ENCODE measurements around the gene SPATC1L. TPM values are rescaled to one million over a fixed set of nuclear protein-coding genes. Genes with fewer than 3 reads are reported as not detected.
"Not testable (repeated sequence)": the region's sequence is repeated elsewhere in the genome, so short reads cannot be mapped to it uniquely, and the experiment has no call there.

Gene SPATC1L
- total and polyA plus RNA-seq, 7 experiments from 2014 or later, result 3.7 to 17.9 (median 11.4) TPM

DNA sequence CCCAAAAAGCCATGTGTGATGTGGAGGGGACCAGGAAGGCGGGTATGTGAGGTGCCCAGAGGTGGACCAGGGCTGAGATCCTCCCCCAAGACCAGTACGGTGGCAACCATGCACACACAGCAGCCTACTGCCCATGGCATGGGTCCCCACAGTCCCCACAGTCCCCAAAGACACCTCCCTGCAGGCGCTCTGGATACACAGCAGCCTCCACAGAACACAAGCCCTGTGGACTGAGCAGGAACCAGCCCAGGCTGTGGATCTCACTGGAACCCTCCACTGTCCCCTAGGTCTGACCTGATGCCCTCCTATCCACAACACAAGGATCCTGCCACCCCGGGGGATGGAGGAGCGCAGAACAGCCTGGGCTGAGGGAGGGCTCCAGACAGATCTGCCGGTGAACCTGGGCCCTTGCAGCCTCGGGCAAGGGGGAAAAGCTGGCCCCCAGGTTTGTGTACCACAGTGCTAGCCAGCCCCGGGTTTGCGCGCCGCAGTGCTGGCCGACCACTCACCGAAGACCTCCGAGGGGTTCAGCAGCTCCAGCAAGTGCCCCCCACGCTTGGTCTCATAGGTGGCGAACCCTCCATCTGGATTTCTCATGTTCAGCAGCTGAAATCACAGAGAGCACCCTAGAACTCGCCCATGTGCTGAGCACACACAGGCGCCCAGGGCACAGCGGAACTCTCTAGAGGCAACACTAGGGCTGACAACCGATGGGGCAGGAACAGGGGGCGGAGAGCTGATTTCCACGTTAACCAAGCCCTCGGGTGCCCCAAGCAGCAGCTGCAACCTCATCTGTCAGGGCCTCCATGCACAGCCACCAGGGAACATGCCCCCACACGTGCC, 22.1 kb upstream of the SPATC1L start:
- Mint-ChIP-seq H3K36me3 (peaks cover 1 to 30% (median 7%) of the 10 kb centered on the region in 5 donors), H3K4me1 (no peaks in the 10 kb centered on the region), H3K27ac (no peak overlapping the region), H3K9me3 (no peaks in the 10 kb centered on the region), H3K4me3 (no peak overlapping the region), H3K27me3 (no peaks in the 10 kb centered on the region)
- POLR2A ChIA-PET, result no interaction called here
- Histone ChIP-seq H3K4me3 (ENCODE audit: low read length) (no peak overlapping the region), H3K4me1 (ENCODE audit: control insufficient read depth in 2 of 2, insufficient read depth in 2 of 2, low read length in 2 of 2) (no peaks in the 10 kb centered on the region), H3K9me3 (ENCODE audit: control insufficient read depth in 2 of 3, low read length in 3 of 3) (no peaks in the 10 kb centered on the region), H3K36me3 (ENCODE audit: control insufficient read depth in 2 of 3, insufficient read depth in 3 of 3, low read length in 3 of 3) (peaks cover 0 to 74% (median 0%) of the 10 kb centered on the region in 3 experiments), H3K27me3 (ENCODE audit: control insufficient read depth in 2 of 2, insufficient read depth in 2 of 2, low read length in 2 of 2) (no peaks in the 10 kb centered on the region), H3K27ac (ENCODE audit: low read depth, low read length) (no peak overlapping the region)
- CTCF ChIA-PET, result no interaction called here
- no peak for ATAC-seq
- intact Hi-C loops (cut with micrococcal nuclease), result no loop called here
- DNase-seq, result no peak

GRCh38 chr21:46205766-46206162, 21.5 kb upstream of the SPATC1L start:
- no peak overlapping the region for H3K4me3 ChIP-seq (ENCODE audit: low read length)
- intact Hi-C loops (cut with micrococcal nuclease), result no loop called here
- H3K4me1 ChIP-seq (ENCODE audit: control insufficient read depth in 2 of 2, insufficient read depth in 2 of 2, low read length in 2 of 2), result no peaks in the 10 kb centered on the region
- no peaks in the 10 kb centered on the region for H3K4me1 Mint-ChIP-seq
- DNase-seq (no peak), ATAC-seq (no peak)
- H3K36me3 ChIP-seq (ENCODE audit: control insufficient read depth in 2 of 3, insufficient read depth in 3 of 3, low read length in 3 of 3), result peaks cover 0 to 75% (median 0%) of the 10 kb centered on the region in 3 experiments
- ChIA-PET POLR2A (no interaction called here), CTCF (no interaction called here)
- H3K9me3 Mint-ChIP-seq, result no peaks in the 10 kb centered on the region
- no peak overlapping the region for H3K27ac ChIP-seq (ENCODE audit: low read depth, low read length)
- no peak overlapping the region for H3K4me3 Mint-ChIP-seq
- no peaks in the 10 kb centered on the region for H3K27me3 Mint-ChIP-seq
- no peaks in the 10 kb centered on the region for H3K27me3 ChIP-seq (ENCODE audit: control insufficient read depth in 2 of 2, insufficient read depth in 2 of 2, low read length in 2 of 2)
- H3K36me3 Mint-ChIP-seq, result peaks cover 3 to 32% (median 8%) of the 10 kb centered on the region in 5 donors
- no peak overlapping the region for H3K27ac Mint-ChIP-seq
- H3K9me3 ChIP-seq (ENCODE audit: control insufficient read depth in 2 of 3, low read length in 3 of 3), result no peaks in the 10 kb centered on the region

- H3K27ac Mint-ChIP-seq, result no peak overlapping the region
These were observed 20.9 kb upstream of the SPATC1L start for GRCh38 chr21:46205166-46205565.

DNA sequence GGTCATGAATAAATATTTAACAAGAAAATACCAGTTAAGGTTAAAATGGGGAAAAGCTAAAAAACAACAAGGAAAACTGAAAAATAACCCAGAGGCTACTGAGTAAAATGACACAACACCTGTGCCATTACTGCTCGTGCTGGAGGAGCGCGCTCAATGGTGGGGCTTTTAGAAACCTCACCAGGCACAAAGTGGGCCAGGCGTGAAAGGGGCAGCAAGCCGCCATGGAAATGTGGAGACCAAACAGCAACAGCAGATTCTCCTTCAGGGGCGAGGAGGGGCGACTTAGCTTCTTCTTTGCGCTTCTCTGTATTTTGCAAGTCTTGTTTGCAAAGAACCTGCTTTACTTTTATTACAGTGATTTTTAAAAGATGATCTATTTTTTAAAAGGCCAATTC, 18.9 kb upstream of the SPATC1L start:
- DNase-seq (no peak), ATAC-seq (no peak)
- Histone ChIP-seq H3K9me3 (ENCODE audit: control insufficient read depth in 2 of 3, low read length in 3 of 3) (no peaks in the 10 kb centered on the region), H3K27ac (ENCODE audit: low read depth, low read length) (no peak overlapping the region), H3K4me1 (ENCODE audit: control insufficient read depth in 2 of 2, insufficient read depth in 2 of 2, low read length in 2 of 2) (no peaks in the 10 kb centered on the region), H3K36me3 (ENCODE audit: control insufficient read depth in 2 of 3, insufficient read depth in 3 of 3, low read length in 3 of 3) (peaks cover 0 to 60% (median 0%) of the 10 kb centered on the region in 3 experiments), H3K27me3 (ENCODE audit: control insufficient read depth in 2 of 2, insufficient read depth in 2 of 2, low read length in 2 of 2) (no peaks in the 10 kb centered on the region), H3K4me3 (ENCODE audit: low read length) (no peak overlapping the region)
- ChIA-PET POLR2A (interaction anchor here (1.0 kb wide), 1 partner anchor 27 kb away, joined by 3 read pairs; no protein-coding TSS in a partner anchor), CTCF (no interaction called here)
- Mint-ChIP-seq H3K9me3 (no peaks in the 10 kb centered on the region), H3K4me3 (no peak overlapping the region), H3K36me3 (peaks cover 13 to 51% (median 28%) of the 10 kb centered on the region in 5 donors), H3K27ac (peak overlapping the region in 4 of 9 donors; percentile 51 to 75 (median 54)), H3K4me1 (no peaks in the 10 kb centered on the region), H3K27me3 (no peaks in the 10 kb centered on the region)
- intact Hi-C loops (cut with micrococcal nuclease), result no loop called here

More at GRCh38 chr21:46205166-46205565, 20.9 kb upstream of the SPATC1L start:
- H3K27me3 ChIP-seq (ENCODE audit: control insufficient read depth in 2 of 2, insufficient read depth in 2 of 2, low read length in 2 of 2), result no peaks in the 10 kb centered on the region
- H3K4me3 Mint-ChIP-seq, result no peak overlapping the region
- no peaks in the 10 kb centered on the region for H3K4me1 Mint-ChIP-seq
- CTCF ChIA-PET, result no interaction called here
- H3K4me1 ChIP-seq (ENCODE audit: control insufficient read depth in 2 of 2, insufficient read depth in 2 of 2, low read length in 2 of 2), result no peaks in the 10 kb centered on the region
- intact Hi-C loops (cut with micrococcal nuclease), result no loop called here
- peaks cover 0 to 75% (median 0%) of the 10 kb centered on the region in 3 experiments for H3K36me3 ChIP-seq (ENCODE audit: control insufficient read depth in 2 of 3, insufficient read depth in 3 of 3, low read length in 3 of 3)
- no peaks in the 10 kb centered on the region for H3K9me3 ChIP-seq (ENCODE audit: control insufficient read depth in 2 of 3, low read length in 3 of 3)
- H3K4me3 ChIP-seq (ENCODE audit: low read length), result no peak overlapping the region
- POLR2A ChIA-PET, result no interaction called here
- no peaks in the 10 kb centered on the region for H3K27me3 Mint-ChIP-seq
- DNase-seq (no peak), ATAC-seq (no peak)
- peaks cover 7 to 38% (median 11%) of the 10 kb centered on the region in 5 donors for H3K36me3 Mint-ChIP-seq
- H3K27ac ChIP-seq (ENCODE audit: low read depth, low read length), result no peak overlapping the region
- no peaks in the 10 kb centered on the region for H3K9me3 Mint-ChIP-seq

DNA sequence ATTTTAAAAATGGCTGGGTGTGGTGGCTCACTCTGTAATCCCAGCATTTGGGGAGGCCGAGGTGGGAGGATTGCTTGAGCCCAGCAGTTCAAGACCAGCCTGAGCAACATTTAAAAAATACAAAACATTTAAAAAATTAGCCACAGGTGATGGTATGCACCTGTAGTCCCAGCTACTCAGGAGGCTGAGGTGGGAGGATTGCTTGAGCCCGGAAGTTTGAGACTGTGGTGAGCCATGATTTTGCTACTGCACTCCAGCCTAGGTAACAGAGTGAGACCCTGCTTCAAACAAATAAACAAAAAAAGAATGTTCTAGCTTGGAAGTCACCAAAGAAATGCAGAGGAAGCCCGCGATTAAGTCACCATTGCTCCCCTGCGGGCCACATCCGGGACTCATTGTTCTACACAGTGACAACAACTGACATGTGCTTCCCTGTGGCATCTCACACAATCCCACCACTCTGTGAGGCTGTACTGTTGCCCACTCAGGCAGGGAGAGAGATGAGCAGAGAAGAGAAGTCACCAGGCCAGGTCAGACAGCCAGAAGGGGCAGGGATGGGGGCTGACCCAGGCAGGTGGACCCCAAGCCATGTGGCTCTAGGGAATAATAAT, 18.4 kb upstream of the SPATC1L start:
- ATAC-seq (no peak), DNase-seq (no peak)
- no peaks in the 10 kb centered on the region for H3K9me3 ChIP-seq (ENCODE audit: control insufficient read depth in 2 of 3, low read length in 3 of 3)
- POLR2A ChIA-PET, result interaction anchor here (1.0 kb wide), 1 partner anchor 27 kb away, joined by 3 read pairs; no protein-coding TSS in a partner anchor
- H3K27me3 ChIP-seq (ENCODE audit: control insufficient read depth in 2 of 2, insufficient read depth in 2 of 2, low read length in 2 of 2), result no peaks in the 10 kb centered on the region
- H3K27ac ChIP-seq (ENCODE audit: low read depth, low read length), result no peak overlapping the region
- no peak overlapping the region for H3K4me3 ChIP-seq (ENCODE audit: low read length)
- Mint-ChIP-seq H3K4me3 (no peak overlapping the region), H3K36me3 (peaks cover 10 to 54% (median 29%) of the 10 kb centered on the region in 5 donors), H3K27me3 (no peaks in the 10 kb centered on the region), H3K4me1 (no peaks in the 10 kb centered on the region), H3K27ac (peak overlapping the region in 3 of 9 donors; percentile 51 to 75 (median 56)), H3K9me3 (no peaks in the 10 kb centered on the region)
- peaks cover 0 to 56% (median 0%) of the 10 kb centered on the region in 3 experiments for H3K36me3 ChIP-seq (ENCODE audit: control insufficient read depth in 2 of 3, insufficient read depth in 3 of 3, low read length in 3 of 3)
- CTCF ChIA-PET, result no interaction called here
- H3K4me1 ChIP-seq (ENCODE audit: control insufficient read depth in 2 of 2, insufficient read depth in 2 of 2, low read length in 2 of 2), result no peaks in the 10 kb centered on the region
- intact Hi-C loops (cut with micrococcal nuclease), result no loop called here

DNA sequence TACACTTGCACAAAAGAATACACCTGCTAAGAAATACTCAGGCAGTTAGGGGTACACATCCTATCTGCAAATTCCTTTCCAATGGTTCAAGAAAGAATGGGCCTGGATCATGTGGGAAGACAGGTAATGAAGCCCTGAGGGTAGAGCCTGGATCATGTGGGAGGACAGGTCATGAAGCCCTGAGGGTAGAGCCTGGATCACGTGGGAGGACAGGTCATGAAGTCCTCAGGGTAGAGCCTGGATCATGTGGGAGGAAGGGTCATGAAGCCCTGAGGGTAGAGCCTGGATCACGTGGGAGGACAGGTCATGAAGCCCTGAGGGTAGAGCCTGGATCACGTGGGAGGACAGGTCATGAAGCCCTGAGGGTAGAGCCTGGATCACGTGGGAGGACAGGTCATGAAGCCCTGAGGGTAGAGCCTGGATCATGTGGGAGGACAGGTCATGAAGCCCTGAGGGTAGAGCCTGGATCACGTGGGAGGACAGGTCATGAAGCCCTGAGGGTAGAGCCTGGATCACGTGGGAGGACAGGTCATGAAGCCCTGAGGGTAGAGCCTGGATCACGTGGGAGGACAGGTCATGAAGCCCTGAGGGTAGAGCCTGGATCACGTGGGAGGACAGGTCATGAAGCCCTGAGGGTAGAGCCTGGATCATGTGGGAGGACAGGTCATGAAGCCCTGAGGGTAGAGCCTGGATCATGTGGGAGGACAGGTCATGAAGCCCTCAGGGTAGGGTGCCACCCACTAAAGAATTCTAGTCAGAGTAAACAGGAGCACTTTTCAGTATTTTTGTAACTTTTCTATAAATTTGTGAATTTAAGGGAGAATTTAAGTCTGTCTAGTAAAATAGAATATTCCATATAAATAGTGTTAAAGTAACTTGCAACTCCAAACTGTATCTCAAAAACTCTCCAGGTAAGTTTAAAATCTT, 16.9 kb upstream of the SPATC1L start:
- H3K9me3 Mint-ChIP-seq; CTCF ChIA-PET; H3K27ac ChIP-seq (ENCODE audit: low read depth, low read length); H3K27me3 Mint-ChIP-seq; intact Hi-C loops (cut with micrococcal nuclease); H3K27me3 ChIP-seq (ENCODE audit: control insufficient read depth in 2 of 2, insufficient read depth in 2 of 2, low read length in 2 of 2); H3K4me3 Mint-ChIP-seq; POLR2A ChIA-PET; H3K27ac Mint-ChIP-seq; H3K4me3 ChIP-seq (ENCODE audit: low read length); H3K4me1 Mint-ChIP-seq; H3K4me1 ChIP-seq (ENCODE audit: control insufficient read depth in 2 of 2, insufficient read depth in 2 of 2, low read length in 2 of 2); H3K9me3 ChIP-seq (ENCODE audit: control insufficient read depth in 2 of 3, low read length in 3 of 3); DNase-seq; ATAC-seq: not testable (repeated sequence)
- H3K36me3 ChIP-seq (ENCODE audit: control insufficient read depth in 2 of 3, insufficient read depth in 3 of 3, low read length in 3 of 3), result peaks cover 0 to 48% (median 0%) of the 10 kb centered on the region in 3 experiments
- H3K36me3 Mint-ChIP-seq, result peaks cover 9 to 70% (median 31%) of the 10 kb centered on the region in 5 donors
